Uterus (tissue), 2 donors: ENCODE results near the gene PNPLA8.

Experiments used
- CTCF ChIP-seq, 4 experiments: fragments of 200-600 bp in 2 of 4; fragments of 450-650 bp in 2 of 4; sonication (generic) in 2 of 4; IDR thresholded peaks; one replicate each; pipeline ENCODE4 v1.5.1; 2016 to 2019; ENCODE audit warnings: antibody characterized with exemption in 4 of 4, mild to moderate bottlenecking in 2 of 4, moderate library complexity in 1 of 4
- POLR2A ChIP-seq, 2 donors: fragments of 450-650 bp; IDR thresholded peaks; one replicate each; pipeline ENCODE4 v1.6.1; 2016; ENCODE audit warnings: antibody characterized with exemption in 2 of 2, mild to moderate bottlenecking in 1 of 2, moderate library complexity in 1 of 2

GRCh38 chr7:108460964-108461363 is 65.0 kb downstream of the PNPLA8 start:
- no peak for TF ChIP-seq POLR2A (IDR thresholded peaks at IDR 0.05)
- no peak for TF ChIP-seq CTCF (IDR thresholded peaks at IDR 0.05)
